Neural cell (in vitro differentiated cells): ENCODE measurements around the gene LARP7.

Experiments used
- EP300 ChIP-seq: fragments of 450-650 bp; conservative IDR thresholded peaks from 2 replicates; pipeline ENCODE4 v1.6.1; 2014; ENCODE audit warnings: antibody characterized with exemption, mild to moderate bottlenecking, moderate library complexity; ENCODE audit not compliant: poor library complexity, severe bottlenecking
- EZH2 ChIP-seq: fragments of 200-600, 300-800 bp; shearing (Covaris generic), sonication (generic); IDR thresholded peaks from 2 replicates; pipeline ENCODE4 v1.6.1; 2014; ENCODE audit warnings: antibody characterized with exemption, low read length, borderline replicate concordance, mild to moderate bottlenecking; ENCODE audit not compliant: insufficient read depth, poor library complexity, severe bottlenecking
- MXI1 ChIP-seq: fragments of 450-650 bp; conservative IDR thresholded peaks from 2 replicates; pipeline ENCODE4 v1.6.1; 2014; ENCODE audit warnings: antibody characterized with exemption, mild to moderate bottlenecking; ENCODE audit not compliant: poor library complexity, severe bottlenecking
- POLR2AphosphoS5 ChIP-seq: IDR thresholded peaks from 2 replicates; pipeline ENCODE4 v1.6.1; 2012
- RAD21 ChIP-seq: fragments of 450-650 bp; conservative IDR thresholded peaks from 2 replicates; pipeline ENCODE4 v1.6.1; 2014; ENCODE audit warnings: antibody characterized with exemption, mild to moderate bottlenecking, moderate library complexity
- TAF1 ChIP-seq: IDR thresholded peaks from 2 replicates; pipeline ENCODE4 v1.6.1; 2012; ENCODE audit warnings: low read depth
- TF ChIP-seq, protein P1 (sequence below): fragments of 450-650 bp; IDR thresholded peaks from 2 replicates; pipeline ENCODE4 v1.5.1; 2014; ENCODE audit warnings: antibody characterized with exemption, mild to moderate bottlenecking, moderate library complexity; ENCODE audit not compliant: poor library complexity, severe bottlenecking
- TF ChIP-seq, protein P2 (sequence below): IDR thresholded peaks from 2 replicates; pipeline ENCODE4 v1.6.1; 2012; ENCODE audit warnings: borderline replicate concordance

DNA sequence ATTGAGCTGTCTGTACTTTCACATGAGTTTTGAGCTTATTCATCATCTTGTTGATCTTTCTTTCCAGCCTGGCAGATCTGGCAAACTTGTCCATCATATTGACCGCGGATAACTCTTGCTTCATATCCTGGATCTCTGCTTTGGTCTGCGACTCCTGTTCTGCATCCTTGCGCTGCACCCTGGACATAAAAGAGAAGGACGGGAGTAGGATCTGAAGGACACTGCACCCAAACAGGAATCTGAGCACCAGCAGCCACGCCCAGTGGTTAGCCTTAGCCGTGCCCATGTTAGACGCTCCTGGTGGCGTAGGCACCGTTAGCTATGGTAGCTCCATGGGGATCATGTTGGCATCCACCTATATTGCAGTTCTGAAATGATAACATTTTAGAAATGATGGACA is 56.6 kb downstream of the LARP7 start:
- no peak for TF ChIP-seq POLR2AphosphoS5
- no peak for TF ChIP-seq TAF1
- TF ChIP-seq, protein P1, sequence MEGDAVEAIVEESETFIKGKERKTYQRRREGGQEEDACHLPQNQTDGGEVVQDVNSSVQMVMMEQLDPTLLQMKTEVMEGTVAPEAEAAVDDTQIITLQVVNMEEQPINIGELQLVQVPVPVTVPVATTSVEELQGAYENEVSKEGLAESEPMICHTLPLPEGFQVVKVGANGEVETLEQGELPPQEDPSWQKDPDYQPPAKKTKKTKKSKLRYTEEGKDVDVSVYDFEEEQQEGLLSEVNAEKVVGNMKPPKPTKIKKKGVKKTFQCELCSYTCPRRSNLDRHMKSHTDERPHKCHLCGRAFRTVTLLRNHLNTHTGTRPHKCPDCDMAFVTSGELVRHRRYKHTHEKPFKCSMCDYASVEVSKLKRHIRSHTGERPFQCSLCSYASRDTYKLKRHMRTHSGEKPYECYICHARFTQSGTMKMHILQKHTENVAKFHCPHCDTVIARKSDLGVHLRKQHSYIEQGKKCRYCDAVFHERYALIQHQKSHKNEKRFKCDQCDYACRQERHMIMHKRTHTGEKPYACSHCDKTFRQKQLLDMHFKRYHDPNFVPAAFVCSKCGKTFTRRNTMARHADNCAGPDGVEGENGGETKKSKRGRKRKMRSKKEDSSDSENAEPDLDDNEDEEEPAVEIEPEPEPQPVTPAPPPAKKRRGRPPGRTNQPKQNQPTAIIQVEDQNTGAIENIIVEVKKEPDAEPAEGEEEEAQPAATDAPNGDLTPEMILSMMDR = no peak
- no peak for TF ChIP-seq RAD21
- TF ChIP-seq EZH2 = no peak
- TF ChIP-seq EP300 = no peak
- TF ChIP-seq, protein P2, sequence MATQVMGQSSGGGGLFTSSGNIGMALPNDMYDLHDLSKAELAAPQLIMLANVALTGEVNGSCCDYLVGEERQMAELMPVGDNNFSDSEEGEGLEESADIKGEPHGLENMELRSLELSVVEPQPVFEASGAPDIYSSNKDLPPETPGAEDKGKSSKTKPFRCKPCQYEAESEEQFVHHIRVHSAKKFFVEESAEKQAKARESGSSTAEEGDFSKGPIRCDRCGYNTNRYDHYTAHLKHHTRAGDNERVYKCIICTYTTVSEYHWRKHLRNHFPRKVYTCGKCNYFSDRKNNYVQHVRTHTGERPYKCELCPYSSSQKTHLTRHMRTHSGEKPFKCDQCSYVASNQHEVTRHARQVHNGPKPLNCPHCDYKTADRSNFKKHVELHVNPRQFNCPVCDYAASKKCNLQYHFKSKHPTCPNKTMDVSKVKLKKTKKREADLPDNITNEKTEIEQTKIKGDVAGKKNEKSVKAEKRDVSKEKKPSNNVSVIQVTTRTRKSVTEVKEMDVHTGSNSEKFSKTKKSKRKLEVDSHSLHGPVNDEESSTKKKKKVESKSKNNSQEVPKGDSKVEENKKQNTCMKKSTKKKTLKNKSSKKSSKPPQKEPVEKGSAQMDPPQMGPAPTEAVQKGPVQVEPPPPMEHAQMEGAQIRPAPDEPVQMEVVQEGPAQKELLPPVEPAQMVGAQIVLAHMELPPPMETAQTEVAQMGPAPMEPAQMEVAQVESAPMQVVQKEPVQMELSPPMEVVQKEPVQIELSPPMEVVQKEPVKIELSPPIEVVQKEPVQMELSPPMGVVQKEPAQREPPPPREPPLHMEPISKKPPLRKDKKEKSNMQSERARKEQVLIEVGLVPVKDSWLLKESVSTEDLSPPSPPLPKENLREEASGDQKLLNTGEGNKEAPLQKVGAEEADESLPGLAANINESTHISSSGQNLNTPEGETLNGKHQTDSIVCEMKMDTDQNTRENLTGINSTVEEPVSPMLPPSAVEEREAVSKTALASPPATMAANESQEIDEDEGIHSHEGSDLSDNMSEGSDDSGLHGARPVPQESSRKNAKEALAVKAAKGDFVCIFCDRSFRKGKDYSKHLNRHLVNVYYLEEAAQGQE = no peak
- no peak for TF ChIP-seq MXI1
